Right forelimb (tissue), 1 donor: ENCODE data around the gene GAREM1.

Source experiments
- DNase-seq: peaks from one replicate; pipeline ENCODE4 v3.0.0-alpha.2; 2018

The GAREM1 gene

DNA sequence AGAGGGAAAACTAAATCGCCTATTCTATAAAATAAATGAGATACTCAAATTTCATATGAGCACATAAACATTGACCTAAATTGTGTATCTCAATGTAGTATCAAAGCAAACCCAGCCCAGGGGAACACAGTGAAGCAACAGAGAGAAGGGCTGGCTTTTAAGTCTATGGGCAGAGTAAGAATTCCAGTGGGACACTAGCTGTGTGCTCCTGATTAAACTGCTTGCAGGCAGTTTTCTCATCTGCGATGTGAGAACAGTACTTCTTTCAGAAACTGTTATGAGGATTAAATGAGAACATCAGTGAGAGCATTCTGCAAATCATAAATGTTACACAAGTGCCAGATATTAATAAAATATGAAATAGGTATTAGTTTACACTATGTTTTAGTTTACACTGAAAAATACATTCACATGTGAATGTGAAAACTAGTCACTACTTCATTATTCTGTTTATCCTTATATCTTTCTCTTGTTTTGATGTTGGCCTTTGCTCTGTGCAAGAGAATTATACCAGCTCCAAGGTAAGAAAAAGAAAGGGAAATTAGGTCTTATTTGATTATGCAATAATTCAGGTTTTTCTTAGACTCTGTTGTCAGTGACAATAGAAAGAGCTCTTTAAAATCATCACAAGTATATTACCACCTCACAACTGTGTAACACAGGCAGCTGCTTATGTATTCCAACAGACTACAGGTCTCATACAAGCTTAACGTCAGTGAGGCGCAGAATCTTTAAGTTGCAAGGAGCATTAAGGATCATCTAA, 47.5 kb downstream of the GAREM1 start:
- no peak for DNase-seq

- DNase-seq, result no peak
Observed at GRCh38 chr18:32422201-32422600, 48.5 kb downstream of the GAREM1 start.

- no peak for DNase-seq
Observed at GRCh38 chr18:32420084-32420750, 50.5 kb downstream of the GAREM1 start.

DNA sequence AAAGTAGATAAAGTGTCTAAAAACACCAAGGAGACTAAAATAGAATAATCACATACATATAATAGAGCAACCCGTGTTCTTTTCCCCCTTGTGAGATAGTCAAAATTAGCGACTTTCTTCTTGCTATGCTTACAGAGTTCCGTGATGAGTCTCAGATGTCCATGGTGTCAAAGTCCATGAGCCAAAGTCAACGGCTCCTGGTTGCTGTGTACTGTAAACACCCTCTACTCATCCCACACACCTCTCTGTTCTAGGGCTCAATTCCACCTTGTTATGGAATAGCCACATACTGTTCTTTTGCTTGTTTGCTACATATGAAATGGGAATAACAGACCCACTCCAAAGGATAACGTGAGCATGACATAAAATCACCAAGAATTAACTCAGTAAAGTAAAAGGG, 52.5 kb downstream of the GAREM1 start:
- DNase-seq, result no peak

DNA sequence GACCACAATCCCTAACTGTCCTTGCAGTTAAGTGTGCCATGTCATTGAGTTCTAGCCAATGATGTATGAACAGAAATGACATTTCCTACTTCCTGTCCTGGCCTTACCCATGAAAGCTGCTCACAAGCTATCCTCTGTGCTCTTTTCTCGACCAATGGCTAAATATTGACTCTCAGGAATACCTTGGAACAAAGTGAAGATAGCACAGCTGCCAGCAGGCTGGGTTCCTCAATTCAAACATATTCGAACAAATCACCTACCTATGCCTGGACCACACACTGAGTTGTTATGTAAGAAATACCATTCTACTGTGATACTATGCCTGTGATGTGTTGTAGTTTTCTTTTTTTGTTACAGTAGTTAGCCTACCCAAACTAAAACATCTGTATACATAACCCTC, 65.1 kb downstream of the GAREM1 start:
- DNase-seq, result no peak

DNA sequence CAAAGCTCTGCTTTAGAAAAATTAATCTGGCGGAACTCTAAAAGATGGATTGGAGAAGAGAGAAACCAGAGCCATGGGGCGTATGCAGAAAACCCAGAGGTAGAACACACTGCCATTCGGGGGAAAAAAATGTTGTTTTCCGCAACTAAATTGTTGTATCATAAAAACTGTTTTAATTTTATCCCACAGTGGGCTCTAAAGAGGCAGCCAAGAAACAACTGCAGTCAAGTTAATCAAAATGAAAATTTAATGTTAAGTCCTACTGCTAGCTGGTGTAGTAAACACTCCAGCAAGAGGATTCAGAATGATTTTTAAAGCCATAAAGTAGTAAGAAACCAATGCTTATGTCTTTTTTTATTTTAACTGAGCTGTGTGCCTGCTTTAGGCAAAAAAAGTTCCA, 69.1 kb downstream of the GAREM1 start:
- DNase-seq, result no peak

- DNase-seq, result no peak
Observed at GRCh38 chr18:32393407-32393806, 77.3 kb downstream of the GAREM1 start.

- DNase-seq, result no peak
Observed at GRCh38 chr18:32391126-32391525, 79.6 kb downstream of the GAREM1 start.

- no peak for DNase-seq
Observed at GRCh38 chr18:32389858-32390257, 80.8 kb downstream of the GAREM1 start.

GRCh38 chr18:32389191-32389590, 81.5 kb downstream of the GAREM1 start:
- DNase-seq, result no peak

DNA sequence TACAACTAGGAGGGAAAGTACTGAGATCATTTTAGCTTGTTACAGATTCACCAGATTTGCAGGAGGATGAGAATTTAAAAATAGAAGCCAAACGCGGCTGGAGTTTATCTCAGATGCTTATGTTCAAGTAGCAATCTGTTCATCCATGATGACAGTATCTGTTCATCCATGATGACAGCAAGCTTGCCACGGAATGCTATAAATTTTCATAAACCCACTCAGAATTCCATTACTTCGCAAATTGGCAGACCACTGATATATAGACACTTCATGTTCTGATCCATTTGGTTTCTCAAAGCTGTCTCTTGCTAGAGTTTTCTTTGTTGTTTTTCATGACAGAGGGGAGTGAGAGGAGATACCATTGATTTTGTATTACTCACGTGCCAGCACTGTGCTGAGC, 84.2 kb downstream of the GAREM1 start:
- no peak for DNase-seq

GRCh38 chr18:32383050-32383819, 87.4 kb downstream of the GAREM1 start:
- no peak for DNase-seq

- no peak for DNase-seq
Observed at GRCh38 chr18:32381761-32382160, 88.9 kb downstream of the GAREM1 start.

- DNase-seq, result no peak
Observed at GRCh38 chr18:32380559-32380958, 90.1 kb downstream of the GAREM1 start.

DNA sequence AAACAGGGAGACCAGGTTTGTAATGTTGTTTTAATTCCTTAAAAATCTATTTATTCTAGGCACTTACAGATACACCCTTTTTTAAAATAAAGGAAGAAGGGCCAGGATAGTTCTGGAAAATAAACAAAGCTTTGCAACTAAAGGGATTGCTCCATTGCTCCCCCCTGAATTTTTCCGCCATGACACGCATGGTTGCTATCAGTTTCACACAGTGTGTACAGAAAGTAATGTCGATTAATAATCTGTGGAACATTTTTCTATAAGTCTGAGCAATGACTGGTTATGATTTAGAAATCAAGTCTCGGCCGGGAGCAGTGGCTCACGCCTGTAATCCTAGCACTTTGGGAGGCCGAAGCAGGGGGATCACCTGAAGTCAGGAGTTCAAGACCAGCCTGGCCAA, 90.8 kb downstream of the GAREM1 start:
- DNase-seq, result no peak

DNA sequence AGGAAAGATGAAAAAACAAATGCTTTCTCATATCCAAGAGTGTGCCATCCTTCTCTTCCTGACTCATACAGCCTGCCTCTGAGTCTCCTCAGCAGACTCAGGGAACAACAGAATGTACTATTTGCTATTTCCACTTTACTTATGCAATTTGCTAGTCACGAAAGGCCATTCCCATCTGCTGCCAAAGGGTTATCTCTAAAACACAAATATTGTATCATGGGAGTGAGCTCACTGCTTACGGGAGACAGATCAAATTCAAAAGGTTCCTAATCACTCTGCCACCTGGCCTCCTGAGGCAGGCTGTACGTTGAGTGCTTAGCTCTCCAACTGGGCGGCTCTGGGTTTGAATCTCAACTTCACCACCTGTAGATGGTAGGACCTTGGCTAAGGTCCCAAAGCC, 92.0 kb downstream of the GAREM1 start:
- no peak for DNase-seq

- no peak for DNase-seq
Observed at GRCh38 chr18:32373995-32374394, 96.7 kb downstream of the GAREM1 start.

DNA sequence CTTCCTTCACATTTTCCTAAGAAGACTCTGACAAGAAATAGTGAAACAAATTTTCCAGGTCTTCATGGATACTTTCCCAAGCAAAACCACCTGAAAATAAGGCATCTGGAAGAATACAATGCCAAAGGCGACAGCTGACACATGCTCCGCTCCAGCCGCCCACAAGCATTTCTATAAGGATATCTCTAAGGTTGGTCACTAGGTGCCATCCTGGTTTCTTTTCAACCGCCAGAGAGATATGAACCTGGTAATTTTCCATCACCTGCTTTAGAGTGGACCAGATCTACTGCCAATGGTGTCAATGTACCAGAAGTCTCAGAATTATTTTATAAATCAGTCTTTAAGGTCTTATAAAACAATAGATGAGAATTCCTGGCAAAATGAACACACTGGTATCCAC, 97.2 kb downstream of the GAREM1 start:
- no peak for DNase-seq

DNA sequence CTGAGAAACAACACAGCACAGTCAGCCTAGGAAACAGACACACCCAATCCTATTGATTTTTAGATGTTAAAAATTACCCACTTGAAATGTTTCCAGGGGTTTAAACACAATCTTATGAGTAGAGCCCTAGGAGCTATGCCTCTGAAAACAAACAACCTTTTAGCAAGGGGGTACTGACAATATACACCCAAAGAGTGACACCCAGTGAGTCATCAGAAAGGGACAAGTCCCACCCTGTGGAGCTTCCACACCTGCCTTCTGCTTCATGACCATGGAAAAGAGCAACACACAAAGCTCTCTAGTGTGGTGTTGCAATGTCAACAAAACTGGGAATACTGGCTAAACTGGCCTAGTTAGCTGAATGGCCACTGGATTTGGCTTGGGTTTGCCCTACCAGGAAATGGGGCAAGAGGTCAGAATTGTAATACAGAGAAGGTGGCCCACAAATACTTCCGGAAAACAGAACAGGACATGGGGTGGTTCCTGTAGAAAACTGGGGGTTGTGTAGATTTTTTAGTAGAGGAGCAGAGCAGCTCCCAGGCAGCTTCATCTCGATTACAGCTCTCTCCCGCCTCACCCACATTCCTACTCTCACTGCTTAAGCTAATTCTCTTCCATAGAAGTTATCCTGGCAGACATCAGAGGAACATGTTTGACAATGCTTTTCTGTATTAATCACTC, 98.2 kb downstream of the GAREM1 start:
- no peak for DNase-seq

- no peak for DNase-seq
Observed at GRCh38 chr18:32372047-32372380, 98.7 kb downstream of the GAREM1 start.

GRCh38 chr18:32371384-32371783, 99.3 kb downstream of the GAREM1 start:
- no peak for DNase-seq

DNA sequence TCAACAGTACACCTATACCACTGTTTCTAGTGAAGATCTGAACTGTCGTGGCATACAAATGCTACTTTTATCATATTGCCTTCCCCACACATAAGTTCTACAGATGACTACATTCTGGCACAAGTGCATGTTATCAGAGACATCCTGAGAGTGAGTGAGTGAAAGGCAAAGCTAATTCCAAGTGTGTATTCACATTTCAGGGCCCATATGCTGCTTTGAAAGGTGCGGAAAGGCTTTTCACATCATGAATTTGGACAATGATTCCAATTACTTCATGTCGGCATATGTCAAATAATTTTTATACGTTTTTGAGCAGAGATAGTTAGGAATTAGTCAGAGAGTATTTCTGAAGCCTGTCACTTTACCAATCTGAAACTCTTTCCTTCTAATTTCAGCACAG, 101.7 kb downstream of the GAREM1 start:
- DNase-seq, result no peak

- no peak for DNase-seq
Observed at GRCh38 chr18:32368170-32368569, 102.5 kb downstream of the GAREM1 start.
